SH-SY5Y (cell line): ENCODE results near the gene PPM1A.

Experiments
- GATA2 ChIP-seq: IDR thresholded peaks from 2 replicates; pipeline ENCODE4 v1.6.1; 2011; ENCODE audit warnings: mild to moderate bottlenecking, low read depth, low read length
- GATA3 ChIP-seq: IDR thresholded peaks from 2 replicates; pipeline ENCODE4 v1.6.1; 2011; ENCODE audit warnings: low read depth, mild to moderate bottlenecking, low read length, moderate library complexity

DNA sequence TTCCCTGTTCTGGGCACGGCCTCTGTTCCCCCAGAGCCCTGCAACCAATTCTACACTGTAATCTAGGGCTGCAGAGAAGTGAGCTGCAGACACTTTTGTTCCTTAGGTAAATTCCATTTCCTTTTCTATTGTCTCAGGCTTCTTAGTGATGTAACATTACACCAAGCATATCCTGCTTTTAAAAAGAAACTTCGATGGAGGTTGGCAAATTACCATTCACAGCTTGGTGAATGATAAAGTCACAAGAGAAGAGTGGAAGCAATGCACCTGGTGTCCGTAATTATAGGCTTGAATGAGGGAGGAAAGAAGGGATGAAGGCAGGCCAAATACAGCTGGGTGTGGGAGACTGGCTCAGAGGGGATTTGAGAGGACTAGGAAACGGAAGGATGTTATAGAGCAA lies 68.6 kb downstream of the PPM1A start:
- no peak for TF ChIP-seq GATA2
- TF ChIP-seq GATA3: no peak
